H9 (cell line): ENCODE results near the gene ALAD. TPM values are rescaled to one million over a fixed set of nuclear protein-coding genes. Genes with fewer than 3 reads are reported as not detected.

Experiments used
- DNase-seq: peaks from one replicate; pipeline ENCODE4 v3.0.0-alpha.2; 2017
- H2AFZ ChIP-seq: one replicate; pipeline ENCODE4 v1.6.1; 2013; ENCODE audit warnings: mild to moderate bottlenecking, low read length, control low read depth, moderate library complexity
- H2AK5ac ChIP-seq: 2 replicates; pipeline ENCODE4 v1.6.1; 2013; ENCODE audit warnings: low read length, control low read depth, mixed read lengths; ENCODE audit not compliant: insufficient read length
- H2BK120ac ChIP-seq: one replicate; pipeline ENCODE4 v1.6.1; 2013; ENCODE audit warnings: low read depth, mild to moderate bottlenecking, low read length, control low read depth, inconsistent platforms; ENCODE audit not compliant: poor library complexity, severe bottlenecking
- H2BK12ac ChIP-seq: 2 replicates; pipeline ENCODE4 v1.6.1; 2013; ENCODE audit warnings: low read length, control low read depth, mixed read lengths, low read depth; ENCODE audit not compliant: insufficient read length
- H2BK15ac ChIP-seq: 2 replicates; pipeline ENCODE4 v1.6.1; 2013; ENCODE audit warnings: low read depth, low read length, control low read depth
- H2BK20ac ChIP-seq: one replicate; pipeline ENCODE4 v1.6.1; 2013; ENCODE audit warnings: low read depth, mild to moderate bottlenecking, low read length, control low read depth, inconsistent platforms; ENCODE audit not compliant: poor library complexity, severe bottlenecking
- H2BK5ac ChIP-seq: 2 replicates; pipeline ENCODE4 v1.6.1; 2013; ENCODE audit warnings: low read length, control low read depth, mixed read lengths; ENCODE audit not compliant: insufficient read length
- H3K14ac ChIP-seq: 2 replicates; pipeline ENCODE4 v1.6.1; 2013; ENCODE audit warnings: low read length, control low read depth; ENCODE audit not compliant: insufficient read depth
- H3K18ac ChIP-seq: 2 replicates; pipeline ENCODE4 v1.6.1; 2013; ENCODE audit warnings: low read depth, mild to moderate bottlenecking, mixed read lengths, low read length, control low read depth; ENCODE audit not compliant: insufficient read length
- H3K23ac ChIP-seq: 2 replicates; pipeline ENCODE4 v1.6.1; 2013; ENCODE audit warnings: low read length, control low read depth, mixed read lengths, low read depth; ENCODE audit not compliant: insufficient read length
- H3K23me2 ChIP-seq: 2 replicates; pipeline ENCODE4 v1.6.1; 2013; ENCODE audit warnings: low read depth, mild to moderate bottlenecking, mixed read lengths, low read length, control low read depth; ENCODE audit not compliant: insufficient read length, poor library complexity, severe bottlenecking
- H3K27ac ChIP-seq: 2 replicates; pipeline ENCODE4 v1.5.1; 2013; ENCODE audit warnings: low read length, control low read depth, mixed read lengths, low read depth; ENCODE audit not compliant: insufficient read length
- H3K27me3 ChIP-seq: 2 replicates; pipeline ENCODE4 v1.6.1; 2013; ENCODE audit warnings: low read length, control low read depth, inconsistent platforms; ENCODE audit not compliant: insufficient read depth
- H3K4ac ChIP-seq: 2 replicates; pipeline ENCODE4 v1.6.1; 2013; ENCODE audit warnings: low read depth, mild to moderate bottlenecking, control low read depth, inconsistent platforms, low read length, moderate library complexity
- H3K4me1 ChIP-seq: 2 replicates; pipeline ENCODE4 v1.6.1; 2013; ENCODE audit warnings: low read length, control low read depth, inconsistent platforms; ENCODE audit not compliant: insufficient read depth
- H3K4me2 ChIP-seq: 2 replicates; pipeline ENCODE4 v1.6.1; 2013; ENCODE audit warnings: low read length, control low read depth, mixed read lengths; ENCODE audit not compliant: insufficient read length, insufficient read depth
- H3K56ac ChIP-seq: 2 replicates; pipeline ENCODE4 v1.6.1; 2013; ENCODE audit warnings: low read depth, mild to moderate bottlenecking, mixed read lengths, low read length, control low read depth; ENCODE audit not compliant: insufficient read length
- H3K79me1 ChIP-seq: 2 replicates; pipeline ENCODE4 v1.6.1; 2013; ENCODE audit warnings: low read depth, mild to moderate bottlenecking, moderate library complexity, low read length, control low read depth, inconsistent platforms; ENCODE audit not compliant: insufficient read depth, poor library complexity, severe bottlenecking
- H3K79me2 ChIP-seq: 2 replicates; pipeline ENCODE4 v1.6.1; 2013; ENCODE audit warnings: low read length, control low read depth, inconsistent platforms; ENCODE audit not compliant: insufficient read depth
- H3K9ac ChIP-seq: 2 replicates; pipeline ENCODE4 v1.6.1; 2013; ENCODE audit warnings: low read length, control low read depth, mixed read lengths; ENCODE audit not compliant: insufficient read length; ENCODE audit errors: extremely low read depth
- H3K9me3 ChIP-seq: one replicate; pipeline ENCODE4 v1.6.1; 2013; ENCODE audit warnings: low read depth, low read length, inconsistent platforms; ENCODE audit not compliant: control insufficient read depth
- H3T11ph ChIP-seq: one replicate; pipeline ENCODE4 v1.6.1; 2013; ENCODE audit warnings: mild to moderate bottlenecking, low read length, control low read depth, inconsistent platforms
- H4K20me1 ChIP-seq: one replicate; pipeline ENCODE4 v1.6.1; 2013; ENCODE audit not compliant: control insufficient read depth, insufficient read length, insufficient read depth
- H4K5ac ChIP-seq: 2 replicates; pipeline ENCODE4 v1.6.1; 2013; ENCODE audit warnings: low read depth, mild to moderate bottlenecking, mixed read lengths, low read length, control low read depth; ENCODE audit not compliant: insufficient read length
- H4K8ac ChIP-seq: replicated peaks from 2 replicates; pipeline ENCODE4 v1.6.1; 2013; ENCODE audit warnings: low read length, control low read depth, mixed read lengths, low read depth; ENCODE audit not compliant: insufficient read length
- H4K91ac ChIP-seq: 2 replicates; pipeline ENCODE4 v1.6.1; 2013; ENCODE audit warnings: low read depth, mild to moderate bottlenecking, moderate library complexity, mixed read lengths, low read length, control low read depth; ENCODE audit not compliant: insufficient read length
- H3K27ac Mint-ChIP-seq, 3 experiments: 2 replicates in 2 of 3; 3 replicates in 1 of 3; pipeline ENCODE4 v1.8.0; 2020 to 2021; ENCODE audit warnings: mixed read lengths in 3 of 3, mild to moderate bottlenecking in 1 of 3, moderate library complexity in 1 of 3
- H3K27me3 Mint-ChIP-seq: 2 replicates; pipeline ENCODE4 v1.8.0; 2021; ENCODE audit warnings: low read depth, mild to moderate bottlenecking, moderate library complexity, mixed read lengths
- H3K36me3 Mint-ChIP-seq, 3 experiments: 2 replicates in 2 of 3; 3 replicates in 1 of 3; pipeline ENCODE4 v1.8.0; 2020 to 2021; ENCODE audit warnings: low read depth in 3 of 3, mixed read lengths in 3 of 3; ENCODE audit not compliant: insufficient read depth in 1 of 3
- H3K4me1 Mint-ChIP-seq, 2 experiments: 2 replicates each; pipeline ENCODE4 v1.8.0; 2020; ENCODE audit warnings: mixed read lengths in 2 of 2
- H3K4me3 Mint-ChIP-seq, 2 experiments: 2 replicates in 1 of 2; 3 replicates in 1 of 2; pipeline ENCODE4 v1.8.0; 2020 to 2021; ENCODE audit warnings: mild to moderate bottlenecking in 2 of 2, mixed read lengths in 2 of 2, moderate library complexity in 1 of 2
- H3K9me3 Mint-ChIP-seq, 2 experiments: 2 replicates in 1 of 2; 3 replicates in 1 of 2; pipeline ENCODE4 v1.8.0; 2020; ENCODE audit warnings: mild to moderate bottlenecking in 2 of 2, mixed read lengths in 2 of 2, moderate library complexity in 1 of 2
- WGBS: extraction: QIAGEN DNeasy Blood & Tissue Kit; methylation state at CpG from one replicate; pipeline ENCODE4 v1.1.7; 2013; ENCODE audit warnings: missing lambda C conversion rate, low lambda C conversion rate, mixed read lengths; ENCODE audit not compliant: insufficient read length; ENCODE audit errors: extremely low coverage; 5-methylcytosine and 5-hydroxymethylcytosine counted together
- total RNA-seq: library from RNA; stranded (reverse); gene quantifications from 2 replicates; pipeline ENCODE4 v1.2.1, GENCODE V29; 2021
- TF ChIP-seq, protein P1 (sequence below): fragments of 200-600 bp; sonication (generic); conservative IDR thresholded peaks from 3 replicates; pipeline ENCODE4 v1.8.0; 2021; ENCODE audit warnings: antibody characterized with exemption, mild to moderate bottlenecking

Gene ALAD
- total RNA-seq, 1 experiment from 2014 or later = 13.2 TPM

- no peak overlapping the region for H3K18ac ChIP-seq
- Mint-ChIP-seq H3K27me3 (peaks cover 38% of the 10 kb centered on the region), H3K4me1 (peaks cover 20 to 21% of the 10 kb centered on the region in 2 experiments), H3K4me3 (no peak overlapping the region), H3K36me3 (no peaks in the 10 kb centered on the region; a peak in 1 of 7 replicates), H3K27ac (no peak overlapping the region), H3K9me3 (no peaks in the 10 kb centered on the region)
- H3K79me2 ChIP-seq = no peaks in the 10 kb centered on the region
- H3K23me2 ChIP-seq = peaks cover 9% of the 10 kb centered on the region
- H3K14ac ChIP-seq = no peak overlapping the region
- H4K20me1 ChIP-seq = no peaks in the 10 kb centered on the region
- H3K4me1 ChIP-seq = peaks cover 2% of the 10 kb centered on the region; the same call in 1 of the 2 replicates
- no peak for DNase-seq
- no peak overlapping the region for H2BK5ac ChIP-seq
- H2BK20ac ChIP-seq = no peak overlapping the region
- no peaks in the 10 kb centered on the region for H3K9me3 ChIP-seq
- WGBS = no CpG with 5 or more reads among the region's 6 CpGs
- TF ChIP-seq, protein P1, sequence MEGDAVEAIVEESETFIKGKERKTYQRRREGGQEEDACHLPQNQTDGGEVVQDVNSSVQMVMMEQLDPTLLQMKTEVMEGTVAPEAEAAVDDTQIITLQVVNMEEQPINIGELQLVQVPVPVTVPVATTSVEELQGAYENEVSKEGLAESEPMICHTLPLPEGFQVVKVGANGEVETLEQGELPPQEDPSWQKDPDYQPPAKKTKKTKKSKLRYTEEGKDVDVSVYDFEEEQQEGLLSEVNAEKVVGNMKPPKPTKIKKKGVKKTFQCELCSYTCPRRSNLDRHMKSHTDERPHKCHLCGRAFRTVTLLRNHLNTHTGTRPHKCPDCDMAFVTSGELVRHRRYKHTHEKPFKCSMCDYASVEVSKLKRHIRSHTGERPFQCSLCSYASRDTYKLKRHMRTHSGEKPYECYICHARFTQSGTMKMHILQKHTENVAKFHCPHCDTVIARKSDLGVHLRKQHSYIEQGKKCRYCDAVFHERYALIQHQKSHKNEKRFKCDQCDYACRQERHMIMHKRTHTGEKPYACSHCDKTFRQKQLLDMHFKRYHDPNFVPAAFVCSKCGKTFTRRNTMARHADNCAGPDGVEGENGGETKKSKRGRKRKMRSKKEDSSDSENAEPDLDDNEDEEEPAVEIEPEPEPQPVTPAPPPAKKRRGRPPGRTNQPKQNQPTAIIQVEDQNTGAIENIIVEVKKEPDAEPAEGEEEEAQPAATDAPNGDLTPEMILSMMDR = no peak
- no peak overlapping the region for H3T11ph ChIP-seq
- no peaks in the 10 kb centered on the region for H3K27me3 ChIP-seq
- H3K56ac ChIP-seq = peak overlapping the region; percentile 64
- H2AFZ ChIP-seq = no peak overlapping the region
- no peak overlapping the region for H3K23ac ChIP-seq
- H2BK12ac ChIP-seq = no peak overlapping the region
- no peak overlapping the region for H3K9ac ChIP-seq
- no peaks in the 10 kb centered on the region for H3K79me1 ChIP-seq
- H3K27ac ChIP-seq = no peak overlapping the region
- H4K5ac ChIP-seq = no peak overlapping the region
- no peak overlapping the region for H3K4ac ChIP-seq
- H2AK5ac ChIP-seq = no peak overlapping the region
- no peak overlapping the region for H2BK120ac ChIP-seq
- H4K91ac ChIP-seq = peak overlapping the region; percentile 13
- no peak overlapping the region for H4K8ac ChIP-seq
- H2BK15ac ChIP-seq = no peak overlapping the region
- no peak overlapping the region for H3K4me2 ChIP-seq
These were observed 49.1 kb downstream of the ALAD start for GRCh38 chr9:113352006-113352405.
